ENCODE results near the gene AKT1. TPM values are rescaled to one million over a fixed set of nuclear protein-coding genes. Genes with fewer than 3 reads are reported as not detected.

Gene AKT1
- total and polyA plus RNA-seq, 12 donors = 66.4 to 300 (median 195) TPM

GRCh38 chr14:104824353-104824997 is 28.9 kb upstream of the AKT1 start:
- Histone ChIP-seq H3K36me3 (replicated peaks in 1 of 2) (no peaks in the 10 kb centered on the region), H3K27me3 (no peaks in the 10 kb centered on the region), H3K4me3 (no peak overlapping the region), H3K27ac (no peak overlapping the region), H3K4me1 (replicated peaks in 1 of 2) (peaks cover 14 to 17% of the 10 kb centered on the region in 2 donors), H3K9me3 (replicated peaks in 1 of 3) (no peaks in the 10 kb centered on the region)
- no peak for TF ChIP-seq CTCF (IDR thresholded peaks at IDR 0.05)
- no peak for TF ChIP-seq POLR2A (IDR thresholded peaks at IDR 0.05)
- WGBS, 4 donors = 93 to 99% (median 95%) methylated on average over 2 of the region's 2 CpGs
- DNase-seq = no peak
- intact Hi-C loops (cut with DNase I) = loop anchor here (5.0 kb wide), 1 partner anchor 52 kb away; no protein-coding TSS in a partner anchor

- Histone ChIP-seq H3K27ac (no peak overlapping the region), H3K4me3 (no peak overlapping the region), H3K9me3 (replicated peaks in 1 of 3) (no peaks in the 10 kb centered on the region), H3K4me1 (replicated peaks in 1 of 2) (peaks cover 14 to 17% of the 10 kb centered on the region in 2 donors), H3K27me3 (no peaks in the 10 kb centered on the region), H3K36me3 (replicated peaks in 1 of 2) (no peaks in the 10 kb centered on the region)
- 75 to 89% (median 82%) methylated on average over 17 to 22 of the region's 22 CpGs for WGBS, 4 donors
- intact Hi-C loops (cut with DNase I) = loop anchor here (5.0 kb wide), 1 partner anchor 51 kb away; no protein-coding TSS in a partner anchor
- TF ChIP-seq POLR2A (IDR thresholded peaks at IDR 0.05) (no peak), CTCF (IDR thresholded peaks at IDR 0.05) (no peak)
- peak in 2 of 7 donors; percentile 11 to 45 for DNase-seq
These were observed 27.5 kb upstream of the AKT1 start for GRCh38 chr14:104822821-104823615.

- WGBS, 4 donors = 62 to 83% (median 76%) methylated on average over 20 to 27 of the region's 27 CpGs
- no peak overlapping the region for H3K27ac ChIP-seq
- H3K4me1 ChIP-seq (replicated peaks in 1 of 2) = peaks cover 10 to 13% of the 10 kb centered on the region in 2 donors
- intact Hi-C loops (cut with DNase I) = loop anchor here (5.0 kb wide), 1 partner anchor 50 kb away; no protein-coding TSS in a partner anchor
- no peaks in the 10 kb centered on the region for H3K9me3 ChIP-seq (replicated peaks in 1 of 3)
- TF ChIP-seq CTCF (IDR thresholded peaks at IDR 0.05) = no peak
- no peak for TF ChIP-seq POLR2A (IDR thresholded peaks at IDR 0.05)
- H3K4me3 ChIP-seq = no peak overlapping the region
- no peaks in the 10 kb centered on the region for H3K36me3 ChIP-seq (replicated peaks in 1 of 2)
- peak in 1 of 7 donors; percentile 49 for DNase-seq
- H3K27me3 ChIP-seq = no peaks in the 10 kb centered on the region
These were observed 26.5 kb upstream of the AKT1 start for GRCh38 chr14:104821971-104822608.
